Activated CD4-positive, alpha-beta memory T cell treated with anti-CD3 and anti-CD28 coated beads, Interleukin-2, amount 10 ng/mL, durations not matched to agents 7 days and 5 days (primary cell): Measurements from ENCODE around the gene ABHD5. TPM values are rescaled to one million over a fixed set of nuclear protein-coding genes. Genes with fewer than 3 reads are reported as not detected.

Source experiments
- CTCF ChIA-PET: fragments of 350-600 bp; sonication (Branson Sonifier 250); formaldehyde crosslinking; loops from one replicate; lab custom pipeline; 2021; ENCODE audit warnings: antibody characterized with exemption, inconsistent platforms; lab: Charles Lee
- POLR2A ChIA-PET: fragments of 350-600 bp; sonication (Branson Sonifier 250); formaldehyde crosslinking; loops from one replicate; lab custom pipeline; 2021; ENCODE audit warnings: antibody characterized with exemption; lab: Charles Lee
- DNase-seq: peaks from one replicate; pipeline ENCODE4 v3.0.0-alpha.2; 2020
- H3K27ac Mint-ChIP-seq: one replicate; pipeline ENCODE4 v1.8.0; 2021; ENCODE audit warnings: mild to moderate bottlenecking, mixed read lengths
- H3K27me3 Mint-ChIP-seq: one replicate; pipeline ENCODE4 v1.8.0; 2021; ENCODE audit warnings: mixed read lengths
- H3K36me3 Mint-ChIP-seq: one replicate; pipeline ENCODE4 v1.8.0; 2021; ENCODE audit warnings: low read depth, mixed read lengths
- H3K4me1 Mint-ChIP-seq: one replicate; pipeline ENCODE4 v1.8.0; 2021; ENCODE audit warnings: mixed read lengths
- H3K4me3 Mint-ChIP-seq: one replicate; pipeline ENCODE4 v1.8.0; 2021; ENCODE audit warnings: mild to moderate bottlenecking, mixed read lengths
- H3K9me3 Mint-ChIP-seq: one replicate; pipeline ENCODE4 v1.8.0; 2021; ENCODE audit warnings: mixed read lengths
- total RNA-seq, 2 experiments: library from RNA; stranded (reverse); gene quantifications; one replicate each; pipeline ENCODE4 v1.2.3, GENCODE V29; 2021

The ABHD5 gene
- total RNA-seq, 2 experiments from 2014 or later, result 14.5 to 15.9 TPM

DNA sequence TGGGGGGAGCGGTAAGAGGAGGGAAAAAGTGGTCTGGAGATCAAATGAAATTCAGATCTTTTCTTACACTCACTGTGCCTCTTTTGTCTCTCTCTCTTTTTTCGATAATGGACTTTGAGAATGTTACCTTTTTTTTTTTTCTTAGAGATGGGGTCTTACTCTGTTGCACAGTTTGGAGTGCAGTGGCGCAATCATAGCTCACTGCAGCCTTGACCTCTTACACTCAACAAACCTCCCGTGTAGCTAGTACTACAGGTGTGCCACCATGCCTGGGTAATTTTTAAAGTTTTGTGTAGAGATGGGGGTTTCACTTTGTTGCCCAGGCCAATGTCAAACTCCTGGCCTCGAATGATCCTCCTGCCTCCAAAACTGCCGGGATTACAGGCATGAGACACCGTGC lies 15.6 kb downstream of the ABHD5 start:
- Mint-ChIP-seq H3K27ac (no peak overlapping the region), H3K27me3 (no peaks in the 10 kb centered on the region), H3K9me3 (no peaks in the 10 kb centered on the region), H3K4me3 (no peak overlapping the region), H3K36me3 (peaks cover 27% of the 10 kb centered on the region), H3K4me1 (peaks cover 16% of the 10 kb centered on the region)
- POLR2A ChIA-PET, result no interaction called here
- DNase-seq, result no peak
- CTCF ChIA-PET, result interaction anchor here (1.0 kb wide), 1 partner anchor 163 kb away, joined by 3 read pairs; no protein-coding TSS in a partner anchor

GRCh38 chr3:43707266-43707665 lies 16.5 kb downstream of the ABHD5 start:
- no peak overlapping the region for H3K4me3 Mint-ChIP-seq
- H3K9me3 Mint-ChIP-seq, result no peaks in the 10 kb centered on the region
- H3K36me3 Mint-ChIP-seq, result peaks cover 33% of the 10 kb centered on the region
- H3K27ac Mint-ChIP-seq, result no peak overlapping the region
- peaks cover 16% of the 10 kb centered on the region for H3K4me1 Mint-ChIP-seq
- ChIA-PET CTCF (no interaction called here), POLR2A (interaction anchor here (1.6 kb wide), 1 partner anchor 17 kb away, joined by 3 read pairs; no protein-coding TSS in a partner anchor)
- DNase-seq, result no peak
- H3K27me3 Mint-ChIP-seq, result no peaks in the 10 kb centered on the region

GRCh38 chr3:43707998-43708397 lies 17.3 kb downstream of the ABHD5 start:
- no peak overlapping the region for H3K4me3 Mint-ChIP-seq
- peaks cover 37% of the 10 kb centered on the region for H3K36me3 Mint-ChIP-seq
- peaks cover 16% of the 10 kb centered on the region for H3K4me1 Mint-ChIP-seq
- ChIA-PET CTCF (interaction anchor here (0.6 to 1.0 kb wide), 2 partner anchors 877 to 1298 kb away, joined by 3 to 6 read pairs; no protein-coding TSS in a partner anchor), POLR2A (interaction anchor here (1.6 kb wide), 1 partner anchor 18 kb away, joined by 3 read pairs; no protein-coding TSS in a partner anchor)
- H3K27me3 Mint-ChIP-seq, result no peaks in the 10 kb centered on the region
- H3K9me3 Mint-ChIP-seq, result no peaks in the 10 kb centered on the region
- DNase-seq, result no peak
- H3K27ac Mint-ChIP-seq, result no peak overlapping the region

- ChIA-PET POLR2A (no interaction called here), CTCF (no interaction called here)
- Mint-ChIP-seq H3K4me1 (peaks cover 16% of the 10 kb centered on the region), H3K9me3 (no peaks in the 10 kb centered on the region), H3K27ac (no peak overlapping the region), H3K36me3 (peaks cover 41% of the 10 kb centered on the region), H3K4me3 (no peak overlapping the region), H3K27me3 (no peaks in the 10 kb centered on the region)
- DNase-seq, result no peak
These were observed 18.3 kb downstream of the ABHD5 start for GRCh38 chr3:43709022-43709421.

DNA sequence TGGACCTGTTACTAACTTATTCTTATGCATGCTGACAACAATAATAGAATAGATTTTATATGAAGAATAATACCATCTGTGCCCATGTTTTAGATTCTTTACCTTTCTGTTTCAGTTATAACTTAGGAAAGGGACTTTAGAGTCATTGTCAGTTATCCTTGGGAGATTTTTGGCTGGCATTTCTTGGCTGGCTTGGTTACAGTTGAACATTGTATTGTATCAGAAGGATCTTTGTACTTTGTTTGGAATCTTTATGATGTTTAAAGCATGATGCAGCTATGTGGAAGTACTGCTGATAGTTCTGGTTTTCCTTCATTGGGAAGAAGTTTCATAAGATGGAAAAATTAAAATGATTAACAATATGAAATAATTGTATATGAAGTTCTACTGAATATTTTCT lies 19.9 kb downstream of the ABHD5 start:
- Mint-ChIP-seq H3K27me3 (no peaks in the 10 kb centered on the region), H3K9me3 (no peaks in the 10 kb centered on the region), H3K4me3 (no peak overlapping the region), H3K27ac (no peak overlapping the region), H3K36me3 (peaks cover 37% of the 10 kb centered on the region), H3K4me1 (peaks cover 13% of the 10 kb centered on the region)
- POLR2A ChIA-PET, result no interaction called here
- DNase-seq, result no peak
- CTCF ChIA-PET, result no interaction called here

DNA sequence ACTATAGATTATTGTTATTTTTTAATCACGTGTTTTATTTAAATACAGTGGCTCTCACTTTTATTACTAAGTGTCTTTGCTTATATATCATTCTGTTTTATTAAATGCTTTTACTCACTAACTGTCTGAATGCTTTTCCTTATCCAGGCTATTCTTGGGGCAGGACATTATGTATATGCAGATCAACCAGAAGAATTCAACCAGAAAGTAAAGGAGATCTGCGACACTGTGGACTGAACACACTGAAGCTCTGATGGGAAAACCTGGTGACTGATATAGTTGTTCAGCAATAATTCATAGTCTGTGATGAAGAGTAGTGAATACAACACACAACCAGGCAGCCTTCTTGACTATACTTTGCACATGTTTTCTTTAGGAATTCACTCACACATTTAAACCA lies 27.6 kb downstream of the ABHD5 start:
- no peaks in the 10 kb centered on the region for H3K27me3 Mint-ChIP-seq
- no peak overlapping the region for H3K27ac Mint-ChIP-seq
- ChIA-PET POLR2A (no interaction called here), CTCF (no interaction called here)
- no peak for DNase-seq
- no peaks in the 10 kb centered on the region for H3K9me3 Mint-ChIP-seq
- H3K4me3 Mint-ChIP-seq, result no peak overlapping the region
- H3K36me3 Mint-ChIP-seq, result peaks cover 29% of the 10 kb centered on the region
- H3K4me1 Mint-ChIP-seq, result no peaks in the 10 kb centered on the region

DNA sequence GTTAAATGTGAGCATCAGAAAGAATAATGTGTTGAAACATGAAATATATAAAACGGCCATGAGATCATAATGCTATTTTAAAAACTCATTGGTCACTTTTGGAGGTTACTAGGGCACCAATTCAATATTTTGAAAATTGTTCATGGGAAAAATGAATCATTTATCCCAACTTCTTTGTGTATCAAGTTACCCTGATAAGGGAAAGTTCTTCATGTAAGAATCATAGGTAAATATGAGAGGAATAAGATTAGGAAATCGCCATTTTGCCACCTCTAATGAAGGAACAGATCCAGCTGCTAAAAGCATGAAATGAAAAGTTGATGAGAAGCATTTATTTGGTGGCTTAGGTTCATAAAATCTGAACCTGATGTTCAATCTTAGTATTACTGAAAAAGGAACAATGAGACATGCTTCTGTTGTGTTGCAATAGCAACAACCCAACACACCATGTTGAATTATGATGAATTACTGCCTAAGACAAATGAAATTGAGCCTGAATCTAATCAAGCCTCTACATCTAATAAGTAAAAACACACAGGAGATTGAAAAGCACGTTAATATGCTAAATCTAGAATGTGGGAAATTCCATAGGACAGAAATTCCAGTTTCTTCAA lies 32.5 kb downstream of the ABHD5 start:
- Mint-ChIP-seq H3K9me3 (no peaks in the 10 kb centered on the region), H3K4me1 (no peaks in the 10 kb centered on the region), H3K36me3 (peaks cover 19% of the 10 kb centered on the region), H3K4me3 (no peak overlapping the region), H3K27ac (no peak overlapping the region), H3K27me3 (no peaks in the 10 kb centered on the region)
- no peak for DNase-seq
- POLR2A ChIA-PET, result no interaction called here
- CTCF ChIA-PET, result no interaction called here

- Mint-ChIP-seq H3K27ac (no peak overlapping the region), H3K27me3 (no peaks in the 10 kb centered on the region), H3K4me1 (no peaks in the 10 kb centered on the region), H3K4me3 (no peak overlapping the region), H3K36me3 (peaks cover 5% of the 10 kb centered on the region), H3K9me3 (no peaks in the 10 kb centered on the region)
- POLR2A ChIA-PET, result no interaction called here
- DNase-seq, result no peak
- CTCF ChIA-PET, result no interaction called here
These were observed 35.8 kb downstream of the ABHD5 start for GRCh38 chr3:43726521-43726920.

- H3K9me3 Mint-ChIP-seq, result no peaks in the 10 kb centered on the region
- DNase-seq, result no peak
- no peak overlapping the region for H3K27ac Mint-ChIP-seq
- ChIA-PET POLR2A (no interaction called here), CTCF (no interaction called here)
- H3K4me1 Mint-ChIP-seq, result no peaks in the 10 kb centered on the region
- peaks cover 5% of the 10 kb centered on the region for H3K36me3 Mint-ChIP-seq
- H3K4me3 Mint-ChIP-seq, result no peak overlapping the region
- no peaks in the 10 kb centered on the region for H3K27me3 Mint-ChIP-seq
These were observed 37.2 kb downstream of the ABHD5 start for GRCh38 chr3:43727930-43728329.

GRCh38 chr3:43728476-43728875 lies 37.7 kb downstream of the ABHD5 start:
- CTCF ChIA-PET, result no interaction called here
- no peak overlapping the region for H3K4me3 Mint-ChIP-seq

GRCh38 chr3:43728947-43729346 lies 38.2 kb downstream of the ABHD5 start:
- H3K36me3 Mint-ChIP-seq, result peaks cover 8% of the 10 kb centered on the region
- no peak overlapping the region for H3K4me3 Mint-ChIP-seq
- no peaks in the 10 kb centered on the region for H3K9me3 Mint-ChIP-seq
- H3K27me3 Mint-ChIP-seq, result no peaks in the 10 kb centered on the region
- ChIA-PET POLR2A (no interaction called here), CTCF (no interaction called here)
- H3K27ac Mint-ChIP-seq, result no peak overlapping the region
- no peak for DNase-seq
- no peaks in the 10 kb centered on the region for H3K4me1 Mint-ChIP-seq

More at GRCh38 chr3:43728476-43728875, 37.7 kb downstream of the ABHD5 start:
- Mint-ChIP-seq H3K9me3 (no peaks in the 10 kb centered on the region), H3K4me1 (no peaks in the 10 kb centered on the region), H3K27me3 (no peaks in the 10 kb centered on the region), H3K27ac (no peak overlapping the region), H3K36me3 (peaks cover 5% of the 10 kb centered on the region)
- no peak for DNase-seq
- POLR2A ChIA-PET, result no interaction called here

- no peak for DNase-seq
- H3K27me3 Mint-ChIP-seq, result no peaks in the 10 kb centered on the region
- H3K4me1 Mint-ChIP-seq, result no peaks in the 10 kb centered on the region
- H3K27ac Mint-ChIP-seq, result no peak overlapping the region
- no peaks in the 10 kb centered on the region for H3K9me3 Mint-ChIP-seq
- ChIA-PET POLR2A (no interaction called here), CTCF (interaction anchor here (1.0 kb wide), 1 partner anchor 41 kb away, joined by 3 read pairs; no protein-coding TSS in a partner anchor)
- peaks cover 8% of the 10 kb centered on the region for H3K36me3 Mint-ChIP-seq
- no peak overlapping the region for H3K4me3 Mint-ChIP-seq
These were observed 39.1 kb downstream of the ABHD5 start for GRCh38 chr3:43729707-43730414.

DNA sequence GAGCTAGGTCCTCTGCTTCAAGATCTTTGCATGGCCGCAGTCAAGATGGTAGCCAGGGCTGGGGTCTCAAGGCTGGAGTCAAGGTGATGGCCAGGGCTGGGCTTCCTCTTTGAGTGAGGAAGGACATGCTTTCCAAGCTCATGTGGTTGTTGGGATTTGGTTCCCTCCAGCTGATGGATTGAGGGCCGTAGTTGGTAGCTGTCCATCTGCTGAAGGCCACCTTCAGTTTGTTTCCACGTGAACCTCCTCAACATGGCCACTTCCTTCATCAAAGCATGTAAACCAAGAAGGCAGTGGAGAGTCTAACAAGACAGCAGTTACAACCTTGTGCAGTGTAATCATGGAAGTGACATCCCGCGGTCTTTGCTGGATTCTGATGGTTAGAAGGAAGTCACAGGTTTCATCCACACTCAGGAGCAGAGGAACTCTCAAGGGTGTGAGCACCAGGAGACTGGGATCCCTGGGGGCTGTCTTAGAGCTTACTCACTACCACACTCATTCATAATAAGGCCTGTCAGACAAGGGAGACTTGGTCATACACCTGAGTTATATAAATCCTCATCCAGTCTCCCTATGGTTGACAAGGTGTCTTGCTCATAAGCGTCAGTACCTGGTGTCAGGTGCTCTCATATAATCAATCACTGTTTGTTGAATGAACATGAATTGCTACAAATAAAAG lies 42.1 kb downstream of the ABHD5 start:
- Mint-ChIP-seq H3K9me3 (no peaks in the 10 kb centered on the region), H3K4me1 (no peaks in the 10 kb centered on the region), H3K36me3 (peaks cover 5% of the 10 kb centered on the region), H3K4me3 (no peak overlapping the region), H3K27me3 (no peaks in the 10 kb centered on the region), H3K27ac (no peak overlapping the region)
- no peak for DNase-seq
- ChIA-PET CTCF (no interaction called here), POLR2A (no interaction called here)
